ENCODE results near the gene FHAD1. TPM values are rescaled to one million over a fixed set of nuclear protein-coding genes. Genes with fewer than 3 reads are reported as not detected.

Gene FHAD1
- total RNA-seq, 1 donor from 2014 or later = not detected

DNA sequence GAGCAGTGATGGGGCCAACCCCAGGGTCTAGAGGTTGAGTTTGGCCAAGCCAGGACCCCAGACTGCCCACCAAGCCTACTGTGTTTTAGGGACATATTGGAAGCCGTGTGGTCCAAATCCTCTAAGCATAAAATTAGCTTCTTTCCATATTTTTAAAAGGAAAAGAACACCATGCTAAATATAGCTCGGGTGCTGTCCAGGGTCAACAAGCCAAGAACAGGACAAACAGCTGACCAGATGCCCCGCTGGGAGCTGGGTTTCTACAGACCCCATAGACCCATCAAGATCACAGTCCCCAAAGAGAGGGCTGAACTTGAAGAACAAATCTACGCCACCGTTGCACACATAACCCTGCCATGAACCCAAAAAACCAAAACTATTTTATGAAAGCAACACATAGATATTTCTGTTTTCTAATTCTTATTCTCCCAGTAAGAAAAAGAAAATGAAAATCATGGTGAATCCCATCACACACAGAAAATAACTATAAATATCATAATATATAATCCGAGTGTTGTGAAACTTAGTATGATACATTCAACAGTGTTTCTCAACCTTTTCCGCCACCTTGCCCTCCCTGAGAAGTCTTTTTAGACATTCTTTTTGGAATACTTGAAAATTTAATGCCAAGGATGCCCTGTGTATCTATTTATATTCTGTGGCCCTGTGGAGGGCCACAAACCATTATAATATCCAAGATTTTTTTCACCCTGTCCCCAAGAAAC lies 36.2 kb upstream of the FHAD1 start:
- Mint-ChIP-seq H3K27ac (ENCODE audit: unreplicated experiment) (no peak overlapping the region), H3K4me1 (ENCODE audit: low read depth) (peaks cover 59% of the 10 kb centered on the region), H3K9me3 (ENCODE audit: low read depth) (no peaks in the 10 kb centered on the region), H3K27me3 (ENCODE audit: low read depth) (peaks cover 6% of the 10 kb centered on the region), H3K4me3 (ENCODE audit: unreplicated experiment) (no peak overlapping the region), H3K36me3 (ENCODE audit: low read depth) (peaks cover 1% of the 10 kb centered on the region)
- TF ChIP-seq, protein P1, sequence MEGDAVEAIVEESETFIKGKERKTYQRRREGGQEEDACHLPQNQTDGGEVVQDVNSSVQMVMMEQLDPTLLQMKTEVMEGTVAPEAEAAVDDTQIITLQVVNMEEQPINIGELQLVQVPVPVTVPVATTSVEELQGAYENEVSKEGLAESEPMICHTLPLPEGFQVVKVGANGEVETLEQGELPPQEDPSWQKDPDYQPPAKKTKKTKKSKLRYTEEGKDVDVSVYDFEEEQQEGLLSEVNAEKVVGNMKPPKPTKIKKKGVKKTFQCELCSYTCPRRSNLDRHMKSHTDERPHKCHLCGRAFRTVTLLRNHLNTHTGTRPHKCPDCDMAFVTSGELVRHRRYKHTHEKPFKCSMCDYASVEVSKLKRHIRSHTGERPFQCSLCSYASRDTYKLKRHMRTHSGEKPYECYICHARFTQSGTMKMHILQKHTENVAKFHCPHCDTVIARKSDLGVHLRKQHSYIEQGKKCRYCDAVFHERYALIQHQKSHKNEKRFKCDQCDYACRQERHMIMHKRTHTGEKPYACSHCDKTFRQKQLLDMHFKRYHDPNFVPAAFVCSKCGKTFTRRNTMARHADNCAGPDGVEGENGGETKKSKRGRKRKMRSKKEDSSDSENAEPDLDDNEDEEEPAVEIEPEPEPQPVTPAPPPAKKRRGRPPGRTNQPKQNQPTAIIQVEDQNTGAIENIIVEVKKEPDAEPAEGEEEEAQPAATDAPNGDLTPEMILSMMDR (IDR thresholded peaks at IDR 0.05) = no peak
- no peak for DNase-seq (ENCODE audit: low spot score)

DNA sequence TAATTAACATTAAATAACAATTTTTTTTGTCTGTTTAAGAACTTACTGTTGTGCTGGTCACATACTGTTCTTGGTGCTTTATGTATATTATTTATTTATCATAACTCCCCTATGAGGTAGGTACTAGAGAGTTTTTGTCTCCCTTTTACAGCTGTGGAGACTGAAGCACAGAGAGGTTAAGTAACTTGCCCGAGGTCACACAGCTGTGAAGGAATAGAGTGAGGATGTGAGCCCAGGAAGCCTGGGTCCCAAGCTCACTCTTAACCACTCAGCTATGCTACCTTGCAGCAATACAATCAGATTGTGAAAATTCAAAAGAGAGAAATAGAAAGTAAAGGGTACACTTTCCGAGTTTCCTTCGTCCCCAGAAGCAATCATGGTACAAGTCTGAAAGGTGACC lies 35.6 kb upstream of the FHAD1 start:
- DNase-seq (ENCODE audit: low spot score) = no peak
- Mint-ChIP-seq H3K9me3 (ENCODE audit: low read depth) (no peaks in the 10 kb centered on the region), H3K4me1 (ENCODE audit: low read depth) (peaks cover 58% of the 10 kb centered on the region), H3K4me3 (ENCODE audit: unreplicated experiment) (no peak overlapping the region), H3K27ac (ENCODE audit: unreplicated experiment) (no peak overlapping the region), H3K36me3 (ENCODE audit: low read depth) (peaks cover 1% of the 10 kb centered on the region), H3K27me3 (ENCODE audit: low read depth) (peaks cover 5% of the 10 kb centered on the region)
- TF ChIP-seq, protein P1 (IDR thresholded peaks at IDR 0.05) = no peak

DNA sequence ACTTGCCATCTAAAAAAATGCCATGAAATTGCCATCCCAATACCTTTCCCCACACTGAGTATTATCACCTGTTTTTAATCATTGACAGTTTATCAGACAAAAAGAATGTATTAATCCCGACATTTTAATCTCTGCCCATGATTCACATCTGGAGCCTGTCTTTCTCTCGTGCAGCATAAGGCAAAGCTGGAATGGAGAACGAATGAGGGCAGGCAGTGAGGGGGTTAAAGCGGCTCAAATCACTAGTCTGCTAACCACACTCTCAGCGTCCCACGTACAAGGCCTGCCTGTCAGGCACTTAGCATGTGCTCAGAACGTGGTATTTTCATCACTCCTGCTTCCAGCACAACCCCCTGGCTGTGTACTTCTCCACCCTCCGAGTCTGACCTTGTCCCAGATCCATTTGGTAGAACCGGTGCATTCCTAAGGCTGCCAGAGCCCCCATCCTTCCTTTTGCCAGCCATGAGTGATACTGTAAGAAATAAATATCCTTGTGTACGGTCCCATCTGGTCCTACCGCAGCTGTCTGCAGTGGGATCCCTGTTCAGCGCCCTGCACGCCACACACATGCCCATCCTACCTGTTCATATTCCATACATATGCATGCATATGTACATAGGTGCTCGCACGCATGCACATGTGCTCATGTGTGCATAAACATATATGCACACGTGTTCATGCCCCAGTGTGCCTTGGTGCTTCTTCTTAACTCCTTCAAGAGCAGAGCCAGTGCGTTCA lies 34.6 kb upstream of the FHAD1 start:
- DNase-seq (ENCODE audit: low spot score) = no peak
- peaks cover 49% of the 10 kb centered on the region for H3K4me1 Mint-ChIP-seq (ENCODE audit: low read depth)
- TF ChIP-seq, protein P1 (IDR thresholded peaks at IDR 0.05) = no peak
- peaks cover 1% of the 10 kb centered on the region for H3K36me3 Mint-ChIP-seq (ENCODE audit: low read depth)
- H3K9me3 Mint-ChIP-seq (ENCODE audit: low read depth) = no peaks in the 10 kb centered on the region
- H3K27ac Mint-ChIP-seq (ENCODE audit: unreplicated experiment) = no peak overlapping the region
- no peaks in the 10 kb centered on the region for H3K27me3 Mint-ChIP-seq (ENCODE audit: low read depth)
- no peak overlapping the region for H3K4me3 Mint-ChIP-seq (ENCODE audit: unreplicated experiment)

DNA sequence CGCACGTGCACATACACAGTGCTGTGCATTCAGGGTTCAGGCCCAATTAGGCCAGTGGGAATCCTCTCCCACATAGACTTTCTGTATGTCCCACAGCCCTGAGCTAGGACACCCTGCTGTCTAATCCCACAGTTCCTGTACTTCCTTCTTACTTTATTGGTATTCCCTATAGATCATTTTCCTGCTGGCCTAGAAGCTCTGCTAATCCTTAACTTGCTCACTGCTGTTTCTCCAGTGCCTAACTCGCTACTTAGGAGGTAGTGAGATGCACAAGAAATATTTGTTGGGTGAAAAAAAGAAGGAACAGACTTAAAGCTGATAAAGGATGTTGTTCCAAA lies 34.1 kb upstream of the FHAD1 start:
- peaks cover 43% of the 10 kb centered on the region for H3K4me1 Mint-ChIP-seq (ENCODE audit: low read depth)
- H3K27me3 Mint-ChIP-seq (ENCODE audit: low read depth) = no peaks in the 10 kb centered on the region
- no peak overlapping the region for H3K4me3 Mint-ChIP-seq (ENCODE audit: unreplicated experiment)
- TF ChIP-seq, protein P1 (IDR thresholded peaks at IDR 0.05) = no peak
- DNase-seq (ENCODE audit: low spot score) = no peak
- H3K27ac Mint-ChIP-seq (ENCODE audit: unreplicated experiment) = no peak overlapping the region
- peaks cover 1% of the 10 kb centered on the region for H3K36me3 Mint-ChIP-seq (ENCODE audit: low read depth)
- no peaks in the 10 kb centered on the region for H3K9me3 Mint-ChIP-seq (ENCODE audit: low read depth)

DNA sequence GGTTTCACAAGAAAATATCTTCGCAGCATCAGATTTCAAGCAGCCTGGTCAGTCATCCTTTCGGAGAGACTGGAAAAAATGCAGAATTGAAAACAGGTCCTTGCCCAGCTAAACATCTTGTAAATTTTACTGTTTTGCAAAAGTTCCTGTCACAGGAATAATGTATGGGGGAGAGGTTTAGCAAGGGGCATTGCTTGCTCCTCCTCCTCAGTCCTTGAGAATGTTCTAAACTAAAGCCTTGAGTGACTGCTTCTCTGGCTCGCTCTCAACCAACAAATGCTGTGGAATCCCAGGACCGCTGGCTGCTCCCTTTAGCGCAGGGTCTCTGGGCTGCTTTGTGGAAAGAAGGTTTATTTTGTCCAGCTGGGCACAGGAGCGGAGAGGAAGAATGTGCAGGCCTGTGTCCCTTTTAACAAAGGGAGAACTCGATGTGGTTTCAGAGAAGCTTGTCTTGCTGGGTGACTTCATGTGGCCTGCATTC lies 33.6 kb upstream of the FHAD1 start:
- no peak overlapping the region for H3K4me3 Mint-ChIP-seq (ENCODE audit: unreplicated experiment)
- peaks cover 1% of the 10 kb centered on the region for H3K36me3 Mint-ChIP-seq (ENCODE audit: low read depth)
- TF ChIP-seq, protein P1 (IDR thresholded peaks at IDR 0.05) = no peak
- no peaks in the 10 kb centered on the region for H3K27me3 Mint-ChIP-seq (ENCODE audit: low read depth)
- no peaks in the 10 kb centered on the region for H3K9me3 Mint-ChIP-seq (ENCODE audit: low read depth)
- peak overlapping the region; percentile 59 for H3K27ac Mint-ChIP-seq (ENCODE audit: unreplicated experiment)
- peaks cover 43% of the 10 kb centered on the region for H3K4me1 Mint-ChIP-seq (ENCODE audit: low read depth)
- no peak for DNase-seq (ENCODE audit: low spot score)
